GM10248 (cell line): ENCODE measurements around the gene RPP30.

Experiments
- CTCF ChIA-PET: fragments of 300-600 bp; sonication (Branson Sonifier 250); formaldehyde crosslinking; extraction: SDS; loops from one replicate; lab custom pipeline; 2021; ENCODE audit warnings: antibody characterized with exemption; lab: Yijun Ruan, JAX
- POLR2A ChIA-PET: fragments of 350-650 bp; sonication (Branson Sonifier 250); formaldehyde crosslinking; extraction: SDS; loops from one replicate; lab custom pipeline; 2020; ENCODE audit warnings: antibody characterized with exemption; lab: Yijun Ruan, JAX
- DNase-seq: peaks from one replicate; pipeline ENCODE4 v3.0.0; 2012; ENCODE audit errors: extremely low spot score
- CTCF ChIP-seq: IDR thresholded peaks from 2 replicates; pipeline ENCODE4 v1.5.1; 2012; ENCODE audit warnings: mild to moderate bottlenecking, low read depth; ENCODE audit errors: extremely low read depth, missing control alignments, control extremely low read depth

The RPP30 gene

GRCh38 chr10:90913774-90914420, 42.1 kb downstream of the RPP30 start:
- no peak for DNase-seq
- no peak for TF ChIP-seq CTCF
- CTCF ChIA-PET, result interaction anchor here (1.3 to 7.0 kb wide), 5 partner anchors 11 to 337 kb away, joined by 3 to 113 read pairs (median 23); no protein-coding TSS in a partner anchor
- POLR2A ChIA-PET, result no interaction called here

GRCh38 chr10:90914992-90915765, 43.4 kb downstream of the RPP30 start:
- no peak for TF ChIP-seq CTCF
- POLR2A ChIA-PET, result no interaction called here
- CTCF ChIA-PET, result interaction anchor here (1.3 to 7.0 kb wide), 3 partner anchors 26 to 336 kb away, joined by 3 to 39 read pairs (median 5); no protein-coding TSS in a partner anchor

GRCh38 chr10:90915766-90916075, 43.9 kb downstream of the RPP30 start:
- CTCF ChIA-PET, result interaction anchor here (1.8 to 7.0 kb wide), 2 partner anchors 323 to 336 kb away, joined by 5 to 39 read pairs; no protein-coding TSS in a partner anchor
- POLR2A ChIA-PET, result no interaction called here
- no peak for TF ChIP-seq CTCF

More at GRCh38 chr10:90914992-90915765, 43.4 kb downstream of the RPP30 start:
- no peak for DNase-seq

DNA sequence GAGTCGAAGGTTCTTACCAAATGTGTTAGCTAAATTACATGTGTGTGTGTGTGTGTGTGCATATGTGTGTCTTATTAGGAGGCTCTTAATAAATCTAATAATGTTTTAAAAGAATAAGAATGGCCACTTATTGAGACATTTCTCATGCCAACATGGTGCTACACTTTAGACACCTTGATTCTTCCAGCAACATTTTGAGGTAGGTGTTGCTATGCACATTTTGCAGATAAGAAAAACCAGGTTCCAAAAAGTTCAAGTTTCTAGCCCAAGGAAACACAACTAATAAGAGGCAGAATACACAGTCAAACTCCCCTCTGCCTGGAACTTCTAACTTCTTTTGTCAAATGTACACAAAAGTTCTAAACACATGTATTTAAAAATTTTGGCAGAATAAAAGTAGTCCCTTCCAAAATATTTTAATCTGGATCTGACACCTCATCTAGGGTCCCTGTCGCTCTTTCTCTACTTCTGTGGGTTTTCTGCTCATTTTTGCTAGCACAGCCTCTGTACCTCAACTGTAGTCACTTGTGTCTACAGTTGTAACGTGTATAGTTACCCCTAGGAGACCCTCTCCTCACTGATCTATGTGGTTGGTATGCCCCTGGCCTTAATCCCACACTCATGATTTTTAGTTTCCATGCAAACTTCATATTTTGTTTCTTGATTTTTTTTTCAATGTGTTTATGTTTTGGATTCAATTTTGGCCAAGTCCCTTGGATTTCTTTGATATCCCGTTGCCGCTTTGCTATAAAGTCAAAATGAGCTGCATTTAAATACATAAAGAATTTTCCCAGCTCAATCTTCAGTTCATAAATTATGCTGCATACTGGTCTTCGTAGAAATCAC, 44.8 kb downstream of the RPP30 start:
- CTCF ChIA-PET, result interaction anchor here (0.7 to 7.0 kb wide), 10 partner anchors 8 to 335 kb away, joined by 3 to 39 read pairs (median 4); no protein-coding TSS in a partner anchor
- no peak for TF ChIP-seq CTCF
- POLR2A ChIA-PET, result no interaction called here
- no peak for DNase-seq

More at GRCh38 chr10:90915766-90916075, 43.9 kb downstream of the RPP30 start:
- DNase-seq, result no peak

GRCh38 chr10:90917238-90917967, 45.6 kb downstream of the RPP30 start:
- POLR2A ChIA-PET, result no interaction called here
- no peak for TF ChIP-seq CTCF
- CTCF ChIA-PET, result interaction anchor here (0.7 to 7.0 kb wide), 11 partner anchors 8 to 334 kb away, joined by 3 to 39 read pairs (median 3); no protein-coding TSS in a partner anchor

GRCh38 chr10:90917968-90918318, 46.2 kb downstream of the RPP30 start:
- no peak for TF ChIP-seq CTCF
- DNase-seq, result no peak
- CTCF ChIA-PET, result interaction anchor here (0.8 to 7.0 kb wide), 11 partner anchors 8 to 333 kb away, joined by 3 to 39 read pairs (median 4); no protein-coding TSS in a partner anchor
- POLR2A ChIA-PET, result no interaction called here

More at GRCh38 chr10:90917238-90917967, 45.6 kb downstream of the RPP30 start:
- DNase-seq, result no peak
